HepG2 (cell line): ENCODE measurements around the gene TTBK1. TPM values are rescaled to one million over a fixed set of nuclear protein-coding genes. Genes with fewer than 3 reads are reported as not detected.

Source experiments
- BCL6 ChIP-seq: IDR thresholded peaks from 2 replicates; pipeline ENCODE4 v1.6.1; 2016; ENCODE audit warnings: missing genetic modification reagents, missing compliant biosample characterization
- CTCF ChIP-seq: sonication (generic); formaldehyde crosslinking; IDR thresholded peaks from 2 replicates; pipeline ENCODE4 v1.5.0; 2020; ENCODE audit warnings: mild to moderate bottlenecking, missing genetic modification reagents, moderate library complexity
- ELF3 ChIP-seq: IDR thresholded peaks from 2 replicates; pipeline ENCODE4 v1.6.1; 2016; ENCODE audit warnings: missing genetic modification reagents, missing compliant biosample characterization
- ESRRA ChIP-seq: sonication (generic); formaldehyde crosslinking; IDR thresholded peaks from 2 replicates; pipeline ENCODE4 v1.5.1; 2020; ENCODE audit warnings: mild to moderate bottlenecking, low read depth, missing genetic modification reagents
- FOXK1 ChIP-seq: sonication (generic); formaldehyde crosslinking; IDR thresholded peaks from 2 replicates; pipeline ENCODE4 v1.4.0; 2020; ENCODE audit warnings: low read depth, missing genetic modification reagents, borderline replicate concordance
- HCFC1 ChIP-seq: fragments of 150-350 bp; IDR thresholded peaks from 2 replicates; pipeline ENCODE4 v1.6.1; 2014; ENCODE audit warnings: low read depth, low read length
- HIVEP1 ChIP-seq: sonication (generic); formaldehyde crosslinking; IDR thresholded peaks from 2 replicates; pipeline ENCODE4 v1.4.0; 2020; ENCODE audit warnings: mild to moderate bottlenecking, missing genetic modification reagents
- HOXA7 ChIP-seq: sonication (generic); formaldehyde crosslinking; IDR thresholded peaks from 2 replicates; pipeline ENCODE4 v1.8.1; 2022; ENCODE audit warnings: mild to moderate bottlenecking, missing genetic modification reagents, moderate library complexity
- IRF2 ChIP-seq: IDR thresholded peaks from 2 replicates; pipeline ENCODE4 v1.6.1; 2018; ENCODE audit warnings: missing genetic modification reagents, missing compliant biosample characterization
- IRX3 ChIP-seq: sonication (generic); formaldehyde crosslinking; IDR thresholded peaks from 2 replicates; pipeline ENCODE4 v1.8.1; 2023; ENCODE audit warnings: mild to moderate bottlenecking, low read depth, missing genetic modification reagents, borderline replicate concordance
- KLF9 ChIP-seq: IDR thresholded peaks from 2 replicates; pipeline ENCODE4 v1.6.1; 2016; ENCODE audit warnings: low read depth
- NR2C2 ChIP-seq: sonication (generic); formaldehyde crosslinking; IDR thresholded peaks from 2 replicates; pipeline ENCODE4 v1.4.0; 2020; ENCODE audit warnings: missing genetic modification reagents, mild to moderate bottlenecking, moderate library complexity, borderline replicate concordance
- REPIN1 ChIP-seq: sonication (generic); formaldehyde crosslinking; IDR thresholded peaks from 2 replicates; pipeline ENCODE4 v1.8.0; 2022; ENCODE audit warnings: missing genetic modification reagents, low read depth, mild to moderate bottlenecking, borderline replicate concordance
- STAT6 ChIP-seq: sonication (generic); formaldehyde crosslinking; IDR thresholded peaks from 2 replicates; pipeline ENCODE4 v1.4.0; 2020; ENCODE audit warnings: missing genetic modification reagents, mild to moderate bottlenecking, borderline replicate concordance
- SUZ12 ChIP-seq: fragments of 150-350 bp; IDR thresholded peaks from 2 replicates; pipeline ENCODE4 v1.6.1; 2014; ENCODE audit warnings: low read depth, low read length
- TAF15 ChIP-seq: fragments of 200-400 bp; formaldehyde crosslinking; IDR thresholded peaks from one replicate; pipeline ENCODE4 v1.6.1; 2018; ENCODE audit warnings: mild to moderate bottlenecking, low read depth, low read length; ENCODE audit not compliant: poor library complexity, severe bottlenecking
- ZBTB33 ChIP-seq: sonication (generic); formaldehyde crosslinking; IDR thresholded peaks from 2 replicates; pipeline ENCODE4 v1.4.0; 2020; ENCODE audit warnings: missing genetic modification reagents
- ZBTB8A ChIP-seq: sonication (generic); formaldehyde crosslinking; IDR thresholded peaks from 2 replicates; pipeline ENCODE4 v1.4.0; 2020; ENCODE audit warnings: mild to moderate bottlenecking, low read depth, missing genetic modification reagents, borderline replicate concordance
- ZC3H13 ChIP-seq: sonication (generic); formaldehyde crosslinking; IDR thresholded peaks from 2 replicates; pipeline ENCODE4 v1.8.1; 2023; ENCODE audit warnings: mild to moderate bottlenecking, missing genetic modification reagents, moderate library complexity
- ZNF260 ChIP-seq: sonication (generic); formaldehyde crosslinking; IDR thresholded peaks from 2 replicates; pipeline ENCODE4 v1.4.0; 2020; ENCODE audit warnings: missing genetic modification reagents, low read depth, mild to moderate bottlenecking, borderline replicate concordance
- ZNF274 ChIP-seq: sonication (generic); formaldehyde crosslinking; IDR thresholded peaks from 2 replicates; pipeline ENCODE4 v1.5.1; 2020; ENCODE audit warnings: mild to moderate bottlenecking, missing genetic modification reagents
- ZNF30 ChIP-seq: sonication (generic); formaldehyde crosslinking; IDR thresholded peaks from 2 replicates; pipeline ENCODE4 v1.5.0; 2020; ENCODE audit warnings: mild to moderate bottlenecking, missing genetic modification reagents
- ZNF501 ChIP-seq: sonication (generic); formaldehyde crosslinking; IDR thresholded peaks from 2 replicates; pipeline ENCODE4 v1.5.1; 2020; ENCODE audit warnings: mild to moderate bottlenecking, moderate library complexity, missing genetic modification reagents
- ZNF766 ChIP-seq: sonication (generic); formaldehyde crosslinking; IDR thresholded peaks from 2 replicates; pipeline ENCODE4 v1.5.0; 2020; ENCODE audit warnings: missing genetic modification reagents, borderline replicate concordance
- polyA plus RNA-seq, 8 experiments: library from polyadenylated mRNA; depleted of rRNA in 3 of 8; stranded (reverse) in 7 of 8; unstranded in 1 of 8; fragments of >200 nt; fragmentation: Illumina TruSeq in 4 of 8; extraction: Trizol in 4 of 8; gene quantifications; 2 replicates each; pipeline versions ENCODE4 v1.2.1 to v1.2.3, GENCODE V29; 2011 to 2016; ENCODE audit warnings: low read depth in 4 of 8, missing spikeins in 1 of 8, mixed read lengths in 1 of 8; ENCODE audit not compliant: insufficient read depth in 1 of 8
- total RNA-seq, 5 experiments: library from RNA; depleted of rRNA; stranded (reverse); fragments of >200 nt; fragmentation: Illumina TruSeq; extraction: Trizol; gene quantifications; 2 replicates each; pipeline ENCODE4 v1.2.3, GENCODE V29; 2016; ENCODE audit warnings: low read depth in 1 of 5

The TTBK1 gene
- total and polyA plus RNA-seq, 2 of the 13 experiments (the other 11 are each of a cell fraction or from before 2014, with no cell fraction given), result 0.24 to 0.33 TPM

- peak; percentile 22; the same call in 1 of the 2 replicates for TF ChIP-seq ZBTB8A
- TF ChIP-seq ZNF501, result 0 out of 2 replicates have a peak, but pooled peaks have one; percentile 6
- TF ChIP-seq SUZ12, result no peak
- TF ChIP-seq ZNF766 (CRISPR knock-in tag), result no peak
- TF ChIP-seq IRX3 (CRISPR knock-in tag), result no peak
- no peak for TF ChIP-seq REPIN1 (CRISPR knock-in tag)
- no peak for TF ChIP-seq CTCF (CRISPR knock-in tag)
- TF ChIP-seq IRF2 (CRISPR knock-in tag), result no peak
- TF ChIP-seq FOXK1 (CRISPR knock-in tag), result peak; percentile 25; the same call in 1 of the 2 replicates
- TF ChIP-seq ZNF260 (CRISPR knock-in tag), result no peak
- TF ChIP-seq HCFC1, result no peak
- no peak for TF ChIP-seq HOXA7 (CRISPR knock-in tag)
- no peak for TF ChIP-seq ZNF274 (CRISPR knock-in tag)
- TF ChIP-seq NR2C2 (CRISPR knock-in tag), result no peak
- no peak for TF ChIP-seq KLF9 (CRISPR knock-in tag)
- 0 out of 2 replicates have a peak, but pooled peaks have one; percentile 1 for TF ChIP-seq ELF3
- TF ChIP-seq ZNF30 (CRISPR knock-in tag), result no peak
- TF ChIP-seq BCL6, result no peak
- TF ChIP-seq STAT6 (CRISPR knock-in tag), result no peak
- 0 out of 2 replicates have a peak, but pooled peaks have one; percentile 0 for TF ChIP-seq ESRRA (CRISPR knock-in tag)
- no peak for TF ChIP-seq TAF15
- no peak for TF ChIP-seq ZC3H13 (CRISPR knock-in tag)
- peak; percentile 91 for TF ChIP-seq ZBTB33 (CRISPR knock-in tag)
- TF ChIP-seq HIVEP1 (CRISPR knock-in tag), result no peak
Measured at GRCh38 chr6:43274127-43274915, 31.0 kb downstream of the TTBK1 start (continued).
